Loucy (cell line): Measurements from ENCODE around the gene WASF2.

Experiments used
- H2AFZ ChIP-seq: fragments of 200-600 bp; sonication (generic); 2 replicates; pipeline ENCODE4 v1.6.0; 2016; ENCODE audit warnings: antibody characterized with exemption, mild to moderate bottlenecking, low read length, moderate library complexity
- H3F3A ChIP-seq: fragments of 200-600 bp; 2 replicates; pipeline ENCODE4 v1.6.0; 2016; ENCODE audit warnings: antibody characterized with exemption, low read depth, mild to moderate bottlenecking
- H3K27me3 ChIP-seq: fragments of 200-600 bp; sonication (generic); 2 replicates; pipeline ENCODE4 v1.6.1; 2014; ENCODE audit warnings: low read length, mild to moderate bottlenecking; ENCODE audit not compliant: insufficient read depth, poor library complexity, severe bottlenecking
- H3K36me3 ChIP-seq: fragments of 200-600 bp; sonication (generic); 2 replicates; pipeline ENCODE4 v1.6.1; 2016; ENCODE audit warnings: low read length; ENCODE audit not compliant: insufficient read depth
- H3K4me1 ChIP-seq: fragments of 200-600 bp; sonication (generic); 2 replicates; pipeline ENCODE4 v1.5.1; 2014; ENCODE audit warnings: low read length, mild to moderate bottlenecking; ENCODE audit not compliant: insufficient read depth, poor library complexity, severe bottlenecking
- H3K4me2 ChIP-seq: fragments of 200-600 bp; sonication (generic); 2 replicates; pipeline ENCODE4 v1.6.0; 2014; ENCODE audit warnings: antibody characterized with exemption, low read length, low read depth, mild to moderate bottlenecking; ENCODE audit not compliant: poor library complexity, severe bottlenecking
- H3K4me3 ChIP-seq: fragments of 200-600 bp; sonication (generic); 2 replicates; pipeline ENCODE4 v1.5.1; 2014; ENCODE audit warnings: low read length, mild to moderate bottlenecking, mixed read lengths; ENCODE audit not compliant: poor library complexity, severe bottlenecking
- H3K79me2 ChIP-seq: fragments of 200-600 bp; sonication (generic); 2 replicates; pipeline ENCODE4 v1.6.1; 2014; ENCODE audit warnings: low read length; ENCODE audit not compliant: insufficient read depth
- H3K9ac ChIP-seq: fragments of 200-600 bp; sonication (generic); 2 replicates; pipeline ENCODE4 v1.6.0; 2014; ENCODE audit warnings: mild to moderate bottlenecking, low read depth, low read length, moderate library complexity; ENCODE audit not compliant: poor library complexity, severe bottlenecking
- H3K9me2 ChIP-seq: fragments of 200-600 bp; sonication (generic); replicated peaks from 2 replicates; pipeline ENCODE4 v1.6.1; 2016; ENCODE audit warnings: low read depth, low read length, mixed read lengths
- H3K9me3 ChIP-seq: fragments of 200-600 bp; sonication (generic); 2 replicates; pipeline ENCODE4 v1.6.1; 2014; ENCODE audit warnings: mild to moderate bottlenecking, antibody characterized with exemption, low read length, low read depth; ENCODE audit not compliant: insufficient read depth
- H4K20me1 ChIP-seq: fragments of 200-600 bp; sonication (generic); 2 replicates; pipeline ENCODE4 v1.6.0; 2014; ENCODE audit warnings: antibody characterized with exemption, low read length, mild to moderate bottlenecking; ENCODE audit not compliant: insufficient read depth, poor library complexity, severe bottlenecking
- EZH2phosphoT487 ChIP-seq: fragments of 200-600 bp; IDR thresholded peaks from 2 replicates; pipeline ENCODE4 v1.6.1; 2018; ENCODE audit warnings: antibody characterized with exemption, mild to moderate bottlenecking, moderate library complexity, borderline replicate concordance
- TF ChIP-seq, protein P1 (sequence below): fragments of 200-600 bp; sonication (generic); conservative IDR thresholded peaks from 2 replicates; pipeline ENCODE4 v1.5.1; 2014; ENCODE audit warnings: mild to moderate bottlenecking, antibody characterized with exemption, low read length

WASF2 gene

DNA sequence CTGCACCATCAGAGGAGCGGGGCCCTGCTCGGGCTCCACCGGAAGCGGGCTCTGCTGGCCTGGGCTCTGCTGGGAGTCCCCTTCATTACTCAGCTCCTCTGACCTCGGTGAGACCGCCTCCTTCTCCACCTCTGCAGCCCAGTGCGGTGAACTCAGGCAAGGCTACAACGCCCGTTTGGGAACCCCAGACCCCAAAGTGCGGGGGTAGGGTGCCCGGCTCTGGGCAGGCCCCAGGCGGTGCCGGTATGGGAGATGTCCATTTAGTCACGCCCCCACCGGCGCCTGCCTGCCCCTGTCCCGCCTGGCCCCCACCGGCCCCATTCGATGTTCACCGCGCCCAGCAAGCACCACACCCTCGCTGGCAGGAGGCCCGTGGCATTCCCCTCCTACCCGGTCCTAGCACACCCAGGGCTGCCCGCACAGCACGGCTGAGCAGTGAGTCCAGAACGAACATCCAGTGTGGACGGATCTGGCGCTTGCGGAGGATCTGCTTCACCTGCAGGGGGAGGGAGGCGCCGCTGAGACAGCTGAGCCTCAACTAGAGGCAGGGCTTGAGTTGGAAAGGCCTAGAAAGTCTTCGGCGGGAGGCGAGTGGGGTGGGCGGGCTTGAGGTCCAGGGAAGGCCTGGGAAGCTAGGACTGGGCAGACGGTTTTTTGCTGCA, 133.2 kb downstream of the WASF2 start:
- peak overlapping the region; percentile 67 for H3K4me2 ChIP-seq
- H3F3A ChIP-seq = no peaks in the 10 kb centered on the region
- peak overlapping the region; percentile 77; the same call in 1 of the 2 replicates for H2AFZ ChIP-seq
- H3K9me3 ChIP-seq = no peaks in the 10 kb centered on the region
- peak overlapping the region; percentile 65 for H3K4me3 ChIP-seq
- no peaks in the 10 kb centered on the region for H3K9me2 ChIP-seq
- H3K27me3 ChIP-seq = no peaks in the 10 kb centered on the region
- TF ChIP-seq EZH2phosphoT487 = no peak
- TF ChIP-seq, protein P1, sequence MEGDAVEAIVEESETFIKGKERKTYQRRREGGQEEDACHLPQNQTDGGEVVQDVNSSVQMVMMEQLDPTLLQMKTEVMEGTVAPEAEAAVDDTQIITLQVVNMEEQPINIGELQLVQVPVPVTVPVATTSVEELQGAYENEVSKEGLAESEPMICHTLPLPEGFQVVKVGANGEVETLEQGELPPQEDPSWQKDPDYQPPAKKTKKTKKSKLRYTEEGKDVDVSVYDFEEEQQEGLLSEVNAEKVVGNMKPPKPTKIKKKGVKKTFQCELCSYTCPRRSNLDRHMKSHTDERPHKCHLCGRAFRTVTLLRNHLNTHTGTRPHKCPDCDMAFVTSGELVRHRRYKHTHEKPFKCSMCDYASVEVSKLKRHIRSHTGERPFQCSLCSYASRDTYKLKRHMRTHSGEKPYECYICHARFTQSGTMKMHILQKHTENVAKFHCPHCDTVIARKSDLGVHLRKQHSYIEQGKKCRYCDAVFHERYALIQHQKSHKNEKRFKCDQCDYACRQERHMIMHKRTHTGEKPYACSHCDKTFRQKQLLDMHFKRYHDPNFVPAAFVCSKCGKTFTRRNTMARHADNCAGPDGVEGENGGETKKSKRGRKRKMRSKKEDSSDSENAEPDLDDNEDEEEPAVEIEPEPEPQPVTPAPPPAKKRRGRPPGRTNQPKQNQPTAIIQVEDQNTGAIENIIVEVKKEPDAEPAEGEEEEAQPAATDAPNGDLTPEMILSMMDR = no peak
- H3K4me1 ChIP-seq = no peaks in the 10 kb centered on the region
- no peaks in the 10 kb centered on the region for H3K36me3 ChIP-seq
- no peaks in the 10 kb centered on the region for H3K79me2 ChIP-seq
- H4K20me1 ChIP-seq = no peaks in the 10 kb centered on the region
- peak overlapping the region; percentile 64 for H3K9ac ChIP-seq

GRCh38 chr1:27356277-27356618, 133.7 kb downstream of the WASF2 start:
- H3K4me3 ChIP-seq = no peak overlapping the region
- no peak overlapping the region for H3K4me2 ChIP-seq
- no peaks in the 10 kb centered on the region for H3K36me3 ChIP-seq
- no peaks in the 10 kb centered on the region for H3K27me3 ChIP-seq
- H3K4me1 ChIP-seq = no peaks in the 10 kb centered on the region
- no peaks in the 10 kb centered on the region for H3K79me2 ChIP-seq
- TF ChIP-seq, protein P1 = no peak
- no peak for TF ChIP-seq EZH2phosphoT487
- H4K20me1 ChIP-seq = no peaks in the 10 kb centered on the region
- H3K9me3 ChIP-seq = no peaks in the 10 kb centered on the region
- H3K9me2 ChIP-seq = no peaks in the 10 kb centered on the region
- H3K9ac ChIP-seq = no peak overlapping the region
- H3F3A ChIP-seq = no peaks in the 10 kb centered on the region
- no peak overlapping the region for H2AFZ ChIP-seq

- Histone ChIP-seq H3K9me2 (no peaks in the 10 kb centered on the region), H3K79me2 (no peaks in the 10 kb centered on the region), H2AFZ (no peak overlapping the region), H3K4me2 (no peak overlapping the region), H3K9me3 (no peaks in the 10 kb centered on the region), H3K4me1 (no peaks in the 10 kb centered on the region), H3K27me3 (no peaks in the 10 kb centered on the region), H4K20me1 (no peaks in the 10 kb centered on the region), H3K36me3 (no peaks in the 10 kb centered on the region), H3K4me3 (no peak overlapping the region), H3F3A (no peaks in the 10 kb centered on the region), H3K9ac (no peak overlapping the region)
- TF ChIP-seq, protein P1 = no peak
- no peak for TF ChIP-seq EZH2phosphoT487
Observed at GRCh38 chr1:27355683-27356082, 134.3 kb downstream of the WASF2 start.
